ENCODE data around the gene FTSJ1.

- TF ChIP-seq CTCF (IDR thresholded peaks at IDR 0.05; ENCODE audit: borderline replicate concordance, extremely low read depth, low read length, poor library complexity, severe bottlenecking) (no peak), EZH2 (IDR thresholded peaks at IDR 0.05; ENCODE audit: borderline replicate concordance, low read depth, low read length, severe bottlenecking) (no peak)
These were observed 1.4 kb upstream of the FTSJ1 start for GRCh38 chrX:48474581-48474980.

Data from DND-41 (cell line).